NCI-H187 treated with DMSO at 0.1 percent for 48 hours (cell line): ENCODE measurements around the gene UQCC2.
A peak's percentile ranks its signal among the peaks of the same experiment; 100 is the strongest.

ENCODE experiments used
- DNase-seq: peaks from one replicate; lab custom pipeline; 2025; lab: John Stamatoyannopoulos, UW

UQCC2 gene

GRCh38 chr6:33744001-33744848, 32.7 kb upstream of the UQCC2 start:
- DNase-seq, result peak; percentile 86

GRCh38 chr6:33742837-33743236, 31.3 kb upstream of the UQCC2 start:
- DNase-seq, result no peak

DNA sequence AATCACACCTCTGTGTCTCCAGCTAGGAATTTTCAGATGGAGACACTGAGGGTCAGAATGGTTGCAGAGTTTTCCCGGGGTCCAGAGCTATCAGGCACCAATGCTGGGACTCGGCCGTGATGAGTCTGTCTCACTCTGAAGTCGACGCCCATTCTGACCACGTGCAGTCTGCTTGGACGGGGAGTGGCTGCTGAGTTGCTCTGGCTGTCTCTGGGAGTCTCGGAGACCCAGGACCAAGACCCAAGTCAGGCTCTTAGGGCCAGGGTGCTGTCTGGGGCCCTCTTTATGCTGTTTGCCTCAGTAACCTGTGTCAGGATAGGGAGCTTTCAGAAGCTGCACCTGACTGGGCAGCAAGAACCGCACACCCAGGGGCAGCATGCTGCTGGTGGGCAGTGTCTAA, 30.6 kb upstream of the UQCC2 start:
- DNase-seq, result no peak

DNA sequence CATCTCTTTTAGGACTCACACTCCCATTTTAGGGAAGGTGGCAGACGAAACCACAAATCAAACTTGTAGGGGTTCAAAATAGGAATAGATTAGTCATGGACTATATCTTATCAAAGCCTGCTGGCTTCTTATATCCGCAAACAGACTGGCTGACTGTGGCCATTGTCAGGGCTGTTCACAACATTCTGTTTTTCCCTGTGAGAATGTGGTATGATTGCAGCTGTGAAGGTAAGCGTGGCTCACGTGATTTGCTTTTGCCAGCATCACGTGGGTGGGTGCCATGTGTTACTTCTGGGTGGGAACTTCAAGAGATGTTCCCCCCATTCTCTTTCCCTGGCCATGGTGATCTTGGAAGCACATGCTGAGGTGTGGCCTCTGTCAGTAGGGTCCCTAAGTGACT, 29.3 kb upstream of the UQCC2 start:
- no peak for DNase-seq

DNA sequence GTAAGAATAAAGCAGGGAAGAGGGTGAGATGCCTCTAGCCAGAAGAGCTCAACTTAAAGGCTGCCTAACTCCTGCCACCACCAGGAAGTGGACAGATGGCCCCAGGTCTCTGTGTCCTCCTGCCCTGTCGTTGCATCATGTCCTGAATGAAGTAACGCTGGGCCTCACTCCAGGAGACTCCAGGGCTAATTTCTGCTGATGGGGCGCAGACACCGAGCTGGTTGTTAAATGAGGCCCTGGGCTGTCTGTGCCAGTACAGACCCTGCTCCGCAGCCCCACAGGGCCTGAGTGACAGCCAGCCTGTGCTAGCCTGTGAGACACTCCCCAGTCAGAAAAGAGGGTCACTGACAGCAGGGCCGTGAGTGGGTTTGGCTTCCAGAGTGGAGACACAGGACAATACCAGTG, 28.7 kb upstream of the UQCC2 start:
- no peak for DNase-seq

- DNase-seq, result no peak
Measured at GRCh38 chr6:33739571-33739970, 28.1 kb upstream of the UQCC2 start.

DNA sequence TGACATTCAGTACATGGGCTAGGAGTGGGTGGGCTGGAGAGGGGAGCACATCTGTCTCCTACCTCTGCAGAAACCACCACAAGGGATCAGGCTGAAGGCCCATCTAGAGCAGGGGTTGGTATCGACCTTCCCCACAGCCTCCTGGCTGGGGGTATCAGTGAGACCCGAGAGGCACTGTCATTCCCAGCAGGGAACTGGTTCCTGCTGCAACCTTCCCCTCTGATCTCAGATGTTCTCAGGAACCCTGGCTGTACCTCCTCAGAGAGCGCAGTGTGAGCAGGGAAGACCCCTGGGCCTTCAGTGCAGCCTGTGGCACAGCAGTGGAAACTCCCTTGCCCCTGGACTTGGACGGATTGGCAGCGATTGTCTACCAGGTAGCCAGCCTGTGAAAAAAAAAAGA, 27.4 kb upstream of the UQCC2 start:
- DNase-seq, result no peak

GRCh38 chr6:33738153-33738552, 26.7 kb upstream of the UQCC2 start:
- no peak for DNase-seq

DNA sequence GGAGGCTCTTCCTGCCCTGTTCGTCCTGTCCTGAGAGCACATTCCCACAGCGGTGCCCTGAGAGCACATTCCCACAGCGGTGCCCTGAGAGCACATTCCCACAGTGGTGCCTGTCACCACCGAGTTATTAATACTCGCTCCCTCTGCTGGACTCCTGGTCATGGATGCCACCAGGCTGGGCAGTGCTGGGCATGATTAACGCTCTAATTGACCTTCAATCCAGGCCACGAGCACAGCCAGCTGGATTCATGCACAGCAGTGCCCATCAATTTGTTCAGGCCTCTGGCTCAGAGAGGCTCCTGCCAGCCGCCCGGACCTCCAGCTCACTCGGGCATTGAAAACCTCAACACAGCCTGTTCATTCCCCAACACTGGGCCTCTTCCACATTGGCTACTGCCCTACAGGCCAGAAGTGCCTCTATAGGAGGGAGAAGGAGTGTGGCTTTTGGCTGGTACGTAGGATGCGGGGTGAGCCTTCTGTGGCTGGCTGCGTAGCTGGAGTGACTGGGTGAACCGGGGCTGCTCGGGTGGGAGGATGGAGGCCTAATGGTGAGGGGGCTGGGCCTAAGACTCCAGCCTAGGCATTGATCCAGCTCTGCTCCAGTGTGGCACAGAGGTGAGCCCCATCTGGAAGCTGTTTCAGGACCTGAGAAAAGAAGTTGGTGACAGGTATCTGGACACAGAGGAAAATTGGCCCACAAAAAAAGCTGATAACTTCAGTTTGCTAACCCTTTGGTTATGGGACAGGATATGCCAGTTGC, 25.9 kb upstream of the UQCC2 start:
- no peak for DNase-seq

DNA sequence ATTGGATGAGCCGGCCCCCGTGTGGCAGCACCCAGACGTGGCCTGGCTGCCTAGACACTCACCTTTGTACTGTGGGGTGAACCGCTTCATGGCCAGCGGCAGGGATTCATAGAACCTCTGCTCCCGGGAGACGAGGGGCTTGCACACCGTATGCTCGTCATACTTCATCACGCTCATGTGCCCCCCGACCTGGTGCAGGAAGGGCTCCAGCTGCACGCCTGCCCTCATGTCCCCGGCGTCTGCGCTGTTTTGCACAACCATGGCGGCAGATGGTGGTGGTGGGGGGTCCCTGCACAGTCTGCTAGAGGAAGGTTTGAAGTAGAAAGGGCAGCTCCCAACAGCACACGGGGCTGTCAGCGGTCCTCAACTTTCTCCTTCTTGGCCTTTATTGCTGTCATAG, 23.7 kb upstream of the UQCC2 start:
- no peak for DNase-seq

DNA sequence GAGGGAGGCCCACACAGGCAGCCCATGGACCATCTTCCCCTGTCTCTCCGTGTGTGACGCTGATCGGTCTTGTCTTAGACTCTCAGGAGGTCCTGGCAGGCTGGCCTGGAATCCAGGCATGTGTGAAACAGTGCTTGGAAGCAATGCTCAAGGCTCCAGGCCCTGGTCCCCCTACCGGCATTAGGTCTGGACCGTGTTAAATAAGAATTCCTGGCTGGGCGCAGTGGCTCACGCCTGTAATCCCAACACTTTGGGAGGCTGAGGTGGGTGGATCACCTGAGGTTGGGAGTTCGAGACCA, 22.2 kb upstream of the UQCC2 start:
- DNase-seq, result no peak

GRCh38 chr6:33732817-33733708, 21.6 kb upstream of the UQCC2 start:
- DNase-seq, result no peak

GRCh38 chr6:33732385-33732784, 20.9 kb upstream of the UQCC2 start:
- no peak for DNase-seq

- no peak for DNase-seq
Measured at GRCh38 chr6:33731751-33732282, 20.3 kb upstream of the UQCC2 start.

GRCh38 chr6:33731035-33731434, 19.5 kb upstream of the UQCC2 start:
- DNase-seq, result no peak

- DNase-seq, result no peak
Measured at GRCh38 chr6:33730611-33731010, 19.1 kb upstream of the UQCC2 start.

GRCh38 chr6:33729059-33729458, 17.6 kb upstream of the UQCC2 start:
- DNase-seq, result no peak

DNA sequence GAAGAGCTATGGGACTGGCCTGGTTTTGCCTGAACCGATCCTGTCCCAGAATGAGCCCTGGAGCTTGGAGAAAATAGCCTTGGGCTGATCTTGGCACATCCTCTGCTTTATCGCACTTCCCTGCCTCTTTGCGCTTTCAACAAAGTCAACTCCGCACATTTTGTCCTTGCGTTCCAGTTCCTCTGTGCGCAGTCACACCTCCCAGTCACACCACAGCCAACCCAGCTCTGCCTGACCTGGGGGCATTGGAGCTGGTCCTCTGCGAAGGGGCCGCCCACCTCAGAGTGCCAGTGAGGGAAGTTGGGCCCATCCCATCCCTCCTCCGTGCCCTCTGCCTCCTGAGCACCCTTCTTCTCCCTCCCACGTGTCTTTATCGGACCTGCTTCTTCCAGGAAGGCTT, 16.9 kb upstream of the UQCC2 start:
- DNase-seq, result no peak

DNA sequence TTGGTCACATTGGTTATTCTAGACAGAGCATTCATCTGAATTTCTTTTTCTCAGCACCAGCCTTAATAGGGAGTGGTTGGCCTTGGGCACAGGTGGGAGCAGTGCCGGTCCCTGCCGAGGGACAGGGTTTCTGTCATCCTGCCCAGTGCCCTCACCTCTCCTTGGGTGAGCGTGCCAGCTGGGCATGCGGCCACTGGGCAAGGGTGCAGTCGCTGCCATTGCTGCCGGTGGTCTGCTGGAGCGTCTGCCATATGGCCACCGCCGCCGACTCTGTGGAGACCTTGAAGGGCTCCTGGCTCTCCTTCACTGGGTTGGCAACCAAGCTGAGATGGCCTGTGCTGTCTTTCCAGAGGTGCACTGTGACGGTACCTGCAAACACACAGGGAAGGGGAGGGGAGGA, 16.4 kb upstream of the UQCC2 start:
- no peak for DNase-seq

DNA sequence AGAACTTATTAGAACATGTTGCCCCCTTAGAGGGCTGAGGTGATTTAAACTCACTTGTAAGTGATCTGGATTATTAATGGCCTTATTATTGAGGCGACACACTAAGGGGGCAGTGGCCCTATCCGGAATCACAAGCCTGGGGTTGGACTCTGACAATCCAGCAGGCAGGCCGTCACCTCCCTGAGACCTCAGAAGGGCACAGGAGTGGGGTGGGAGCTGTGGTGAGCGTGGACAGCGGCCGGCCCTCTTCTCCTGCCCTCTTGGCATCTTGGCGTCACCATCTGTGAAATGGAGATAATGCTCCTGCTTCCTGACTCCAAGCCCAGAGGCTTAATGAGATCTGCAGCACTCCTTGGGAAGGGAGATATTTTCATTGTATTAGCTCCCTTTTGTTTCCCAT, 15.6 kb upstream of the UQCC2 start:
- no peak for DNase-seq

- no peak for DNase-seq
Measured at GRCh38 chr6:33726696-33727095, 15.2 kb upstream of the UQCC2 start.

DNA sequence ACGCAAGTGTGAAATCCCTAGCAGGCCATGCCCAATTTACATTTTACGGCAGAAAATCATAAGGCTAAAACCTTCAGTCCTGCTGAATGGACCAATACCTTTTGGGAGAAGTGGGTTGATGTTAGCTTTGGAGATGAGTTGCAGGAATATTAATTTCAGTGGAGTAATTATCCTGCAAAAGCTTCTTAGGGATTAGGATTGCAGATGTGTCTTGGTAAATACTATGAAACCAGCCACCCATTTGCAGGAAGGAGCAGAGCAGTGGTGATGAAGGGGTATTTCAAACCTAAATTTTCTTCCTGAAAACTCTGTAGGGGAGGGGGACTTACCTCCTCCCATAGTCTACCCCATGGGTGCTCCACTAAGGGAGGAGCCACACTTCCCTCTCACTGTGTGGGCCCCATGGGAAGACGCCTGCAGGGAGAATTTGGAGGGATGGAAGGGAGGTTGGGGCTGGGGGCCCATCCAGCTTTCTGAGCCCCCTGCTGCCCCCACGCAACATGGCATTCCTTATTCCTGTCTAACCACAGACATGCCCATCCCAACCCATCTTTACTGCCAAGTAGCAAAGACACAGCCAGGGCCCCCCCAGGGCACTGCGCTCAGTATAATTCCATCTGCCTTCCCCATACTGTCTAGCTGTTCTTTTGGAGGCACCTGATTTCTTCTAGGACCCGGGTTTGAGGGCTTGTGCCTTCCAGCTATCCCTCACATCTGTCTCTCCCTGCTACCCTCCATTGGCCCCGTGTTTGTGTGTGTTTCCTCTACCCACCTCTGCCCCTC, 14.6 kb upstream of the UQCC2 start:
- no peak for DNase-seq
